ENCODE measurements around the gene GRIP2.

GRCh38 chr3:14492948-14493881 lies 46.9 kb downstream of the GRIP2 start:
- TF ChIP-seq CTCF (IDR thresholded peaks at IDR 0.05) (no peak), POLR2A (IDR thresholded peaks at IDR 0.05) (no peak)

All from ovary (tissue), 3 donors.